Measurements from ENCODE around the gene SMAD2. TPM values are rescaled to one million over a fixed set of nuclear protein-coding genes. Genes with fewer than 3 reads are reported as not detected.
"Not testable (repeated sequence)": the region's sequence is repeated elsewhere in the genome, so short reads cannot be mapped to it uniquely, and the experiment has no call there.

The SMAD2 gene
- total and polyA plus RNA-seq, 7 donors = 34.1 to 101 (median 56.1) TPM

DNA sequence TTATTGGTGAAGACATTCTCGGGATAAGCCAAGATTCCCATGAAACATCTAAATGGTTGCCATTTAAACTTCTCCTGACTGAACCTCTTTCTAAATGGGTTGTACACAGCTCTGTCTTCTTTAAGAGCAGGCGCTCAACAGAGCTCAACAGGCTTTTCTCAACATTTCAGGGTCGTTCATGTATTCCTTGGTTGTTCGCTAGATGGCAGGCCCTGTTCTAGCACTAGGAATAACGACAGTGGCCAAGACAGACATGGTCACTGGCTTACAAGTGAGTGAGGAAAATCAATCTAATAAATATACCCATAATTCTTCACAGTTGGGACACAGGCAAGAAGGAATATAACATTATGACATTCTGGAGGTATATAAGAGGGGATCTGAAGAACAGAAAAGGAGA is 154.5 kb downstream of the SMAD2 start:
- intact Hi-C loops (cut with DNase I) = no loop called here
- no peaks in the 10 kb centered on the region for H3K4me1 ChIP-seq

DNA sequence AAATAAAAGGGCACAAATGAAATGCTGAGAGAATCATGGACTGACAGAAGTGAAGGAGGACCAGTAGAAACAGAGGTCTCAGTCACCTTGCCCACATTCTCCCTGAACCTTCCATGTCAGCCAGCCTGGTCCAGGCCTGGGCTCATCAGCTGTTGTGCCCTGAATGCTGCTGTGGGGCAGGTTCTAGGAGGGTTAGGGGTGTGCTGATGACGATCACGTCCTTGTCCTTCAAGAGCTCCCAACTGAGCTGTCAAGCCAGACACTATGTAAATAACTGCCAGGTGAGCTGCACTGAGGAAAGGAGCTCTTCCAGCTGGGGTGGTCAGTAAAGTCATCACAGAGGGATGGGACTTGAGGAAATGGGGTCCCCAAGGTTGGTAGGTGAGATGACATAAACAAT is 156.5 kb downstream of the SMAD2 start:
- Histone ChIP-seq H3K4me1 (no peaks in the 10 kb centered on the region), H3K27me3 (no peaks in the 10 kb centered on the region), H3K4me3 (no peak overlapping the region), H3K27ac (no peak overlapping the region), H3K9me3 (no peaks in the 10 kb centered on the region), H3K36me3 (no peaks in the 10 kb centered on the region)
- DNase-seq = no peak
- TF ChIP-seq EP300 (IDR thresholded peaks at IDR 0.05) = no peak
- TF ChIP-seq POLR2A (IDR thresholded peaks at IDR 0.05) = no peak
- TF ChIP-seq POLR2AphosphoS5 (IDR thresholded peaks at IDR 0.05) = no peak
- WGBS, 2 donors = 75 to 87% methylated on average over 2 of the region's 2 CpGs
- intact Hi-C loops (cut with DNase I) = loop anchor here (1.0 kb wide), 1 partner anchor 248 kb away; no protein-coding TSS in a partner anchor

More for the DNA sequence above, 154.5 kb downstream of the SMAD2 start:
- no peak overlapping the region for H3K4me3 ChIP-seq
- H3K36me3 ChIP-seq = no peaks in the 10 kb centered on the region
- no peak overlapping the region for H3K27ac ChIP-seq
- H3K9me3 ChIP-seq = no peaks in the 10 kb centered on the region
- TF ChIP-seq POLR2A (IDR thresholded peaks at IDR 0.05) (no peak), EP300 (IDR thresholded peaks at IDR 0.05) (no peak), POLR2AphosphoS5 (IDR thresholded peaks at IDR 0.05) (no peak)
- DNase-seq = no peak
- H3K27me3 ChIP-seq = no peaks in the 10 kb centered on the region
- 74 to 83% methylated on average over 5 of the region's 5 CpGs for WGBS, 2 donors

DNA sequence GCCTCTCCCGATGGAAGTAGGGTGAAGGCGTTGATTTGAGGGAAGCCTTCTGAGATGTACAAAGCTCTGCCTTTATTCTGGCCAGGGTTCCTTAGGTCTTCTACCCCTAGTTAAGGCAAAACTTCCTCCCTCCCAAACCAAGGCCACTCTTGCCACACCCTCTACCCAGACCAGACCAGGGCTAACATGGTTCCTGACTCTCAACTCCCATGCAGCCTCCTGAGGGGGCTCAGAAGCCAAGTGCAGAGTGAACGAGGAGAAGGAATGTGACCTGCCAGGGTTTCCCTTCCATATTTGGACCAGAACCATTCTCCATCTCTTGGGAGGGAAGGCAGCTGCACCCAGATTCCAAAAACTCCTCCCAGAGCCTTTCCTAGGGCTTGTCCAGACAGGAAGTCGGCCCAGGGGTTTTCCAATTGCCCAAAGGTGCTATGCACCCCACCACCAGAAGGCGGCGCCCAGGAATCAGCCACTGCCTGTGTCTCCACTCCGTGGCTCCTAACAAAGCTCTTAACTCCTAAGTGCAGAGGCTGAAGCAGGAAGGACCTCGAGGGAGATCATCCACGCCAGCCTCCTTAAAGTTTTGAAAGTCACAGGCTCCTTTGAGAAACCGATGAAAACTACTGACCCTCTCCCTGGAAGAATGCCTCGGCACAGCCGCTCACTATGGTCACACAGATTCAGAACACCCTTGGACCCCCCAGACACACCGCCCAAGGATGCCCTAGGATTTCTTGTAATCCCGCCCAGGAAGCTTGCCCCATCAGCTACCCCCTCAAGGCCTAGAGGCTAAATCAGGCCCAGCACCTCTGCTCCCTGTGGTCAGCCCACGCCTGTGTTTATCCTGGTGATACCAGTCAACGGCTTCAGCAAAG is 157.8 kb downstream of the SMAD2 start:
- H3K27ac ChIP-seq = no peak overlapping the region
- intact Hi-C loops (cut with DNase I) = loop anchor here (1.0 kb wide), 1 partner anchor 250 kb away; no protein-coding TSS in a partner anchor
- H3K36me3 ChIP-seq = no peaks in the 10 kb centered on the region

DNA sequence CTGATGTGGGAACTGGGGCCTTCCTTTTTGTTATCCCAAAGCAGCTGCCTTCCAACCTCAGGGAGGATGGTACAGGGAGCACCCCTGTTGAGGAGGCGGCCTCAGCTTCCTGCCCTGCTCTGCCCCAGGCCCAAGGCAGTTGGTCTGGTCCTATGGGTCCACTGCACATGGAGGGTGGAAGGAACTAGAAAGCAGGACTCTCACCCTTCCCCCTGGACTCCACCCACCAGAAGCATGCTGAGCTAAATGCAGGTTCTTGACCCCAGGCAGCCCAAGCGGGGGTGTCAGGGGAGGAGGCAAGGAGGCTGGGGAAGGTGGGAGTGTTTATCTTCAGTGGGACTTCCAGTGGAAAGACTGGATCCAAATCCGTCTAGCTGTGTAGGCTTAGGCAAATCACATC is 158.5 kb downstream of the SMAD2 start:
- no peaks in the 10 kb centered on the region for H3K27me3 ChIP-seq

More for the DNA sequence above, 157.8 kb downstream of the SMAD2 start:
- H3K4me3 ChIP-seq = no peak overlapping the region
- no peak for DNase-seq
- no peaks in the 10 kb centered on the region for H3K4me1 ChIP-seq
- H3K27me3 ChIP-seq = no peaks in the 10 kb centered on the region
- no peaks in the 10 kb centered on the region for H3K9me3 ChIP-seq
- WGBS, 2 donors = 49 to 59% methylated on average over 16 of the region's 16 CpGs
- TF ChIP-seq POLR2A (IDR thresholded peaks at IDR 0.05) (no peak), POLR2AphosphoS5 (IDR thresholded peaks at IDR 0.05) (no peak), EP300 (IDR thresholded peaks at IDR 0.05) (no peak)
- TF ChIP-seq, protein P1, sequence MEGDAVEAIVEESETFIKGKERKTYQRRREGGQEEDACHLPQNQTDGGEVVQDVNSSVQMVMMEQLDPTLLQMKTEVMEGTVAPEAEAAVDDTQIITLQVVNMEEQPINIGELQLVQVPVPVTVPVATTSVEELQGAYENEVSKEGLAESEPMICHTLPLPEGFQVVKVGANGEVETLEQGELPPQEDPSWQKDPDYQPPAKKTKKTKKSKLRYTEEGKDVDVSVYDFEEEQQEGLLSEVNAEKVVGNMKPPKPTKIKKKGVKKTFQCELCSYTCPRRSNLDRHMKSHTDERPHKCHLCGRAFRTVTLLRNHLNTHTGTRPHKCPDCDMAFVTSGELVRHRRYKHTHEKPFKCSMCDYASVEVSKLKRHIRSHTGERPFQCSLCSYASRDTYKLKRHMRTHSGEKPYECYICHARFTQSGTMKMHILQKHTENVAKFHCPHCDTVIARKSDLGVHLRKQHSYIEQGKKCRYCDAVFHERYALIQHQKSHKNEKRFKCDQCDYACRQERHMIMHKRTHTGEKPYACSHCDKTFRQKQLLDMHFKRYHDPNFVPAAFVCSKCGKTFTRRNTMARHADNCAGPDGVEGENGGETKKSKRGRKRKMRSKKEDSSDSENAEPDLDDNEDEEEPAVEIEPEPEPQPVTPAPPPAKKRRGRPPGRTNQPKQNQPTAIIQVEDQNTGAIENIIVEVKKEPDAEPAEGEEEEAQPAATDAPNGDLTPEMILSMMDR (IDR thresholded peaks at IDR 0.05) = peak; percentile 15 to 56 (median 39)

DNA sequence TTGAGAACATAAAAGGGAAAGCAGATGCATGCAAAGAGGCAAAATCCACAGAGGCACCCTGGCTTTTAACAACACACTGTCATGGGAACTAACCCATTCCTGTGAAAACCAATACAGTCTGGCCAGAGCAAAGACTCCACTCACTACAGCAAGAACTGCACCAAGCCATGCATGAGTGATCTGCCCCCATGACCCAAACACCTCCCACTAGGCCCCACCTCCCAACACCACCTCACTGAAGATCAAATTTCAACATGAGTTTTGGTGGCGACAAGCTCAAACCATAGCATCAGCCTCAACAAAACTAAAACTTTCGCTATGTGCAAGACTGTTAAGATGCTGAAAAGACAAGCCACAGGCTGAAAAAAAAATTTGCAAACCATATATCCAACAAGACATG is 162.8 kb downstream of the SMAD2 start:
- Histone ChIP-seq H3K27ac (no peak overlapping the region), H3K27me3 (no peaks in the 10 kb centered on the region), H3K36me3 (no peaks in the 10 kb centered on the region), H3K4me1 (no peaks in the 10 kb centered on the region), H3K9me3 (no peaks in the 10 kb centered on the region), H3K4me3 (no peak overlapping the region)
- intact Hi-C loops (cut with DNase I) = no loop called here
- DNase-seq = no peak
- 86 to 88% methylated on average over 2 of the region's 2 CpGs for WGBS, 2 donors
- TF ChIP-seq, protein P1 (IDR thresholded peaks at IDR 0.05) = no peak
- TF ChIP-seq EP300 (IDR thresholded peaks at IDR 0.05) (no peak), POLR2A (IDR thresholded peaks at IDR 0.05) (no peak), POLR2AphosphoS5 (IDR thresholded peaks at IDR 0.05) (no peak)

More for the DNA sequence above, 158.5 kb downstream of the SMAD2 start:
- H3K4me1 ChIP-seq = no peaks in the 10 kb centered on the region
- WGBS, 2 donors = 58 to 61% methylated on average over 3 of the region's 3 CpGs
- H3K27ac ChIP-seq = no peak overlapping the region
- TF ChIP-seq POLR2AphosphoS5 (IDR thresholded peaks at IDR 0.05) (no peak), EP300 (IDR thresholded peaks at IDR 0.05) (no peak), POLR2A (IDR thresholded peaks at IDR 0.05) (no peak)
- TF ChIP-seq, protein P1 (IDR thresholded peaks at IDR 0.05) = no peak
- DNase-seq = no peak
- H3K4me3 ChIP-seq = no peak overlapping the region
- no peaks in the 10 kb centered on the region for H3K36me3 ChIP-seq
- intact Hi-C loops (cut with DNase I) = no loop called here
- no peaks in the 10 kb centered on the region for H3K9me3 ChIP-seq

DNA sequence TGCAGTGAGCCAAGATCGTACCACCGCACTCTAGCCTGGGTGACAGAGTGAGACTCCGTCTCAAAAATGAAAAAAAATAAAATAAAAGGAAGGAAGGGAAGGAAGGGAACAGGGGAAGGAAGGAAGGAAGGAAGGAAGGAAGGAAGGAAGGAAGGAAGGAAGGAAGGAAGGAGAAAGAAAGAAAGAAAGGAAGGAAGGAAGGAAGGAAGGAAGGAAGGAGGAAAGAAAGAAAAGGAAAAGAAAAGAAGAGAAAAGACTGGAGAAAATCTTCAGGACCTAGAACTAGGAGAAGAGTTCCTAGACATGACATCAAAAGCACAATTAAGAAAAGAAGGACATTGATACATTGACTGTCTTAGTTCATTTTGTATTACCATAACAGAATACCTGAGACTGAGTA is 163.3 kb downstream of the SMAD2 start:
- H3K4me1 ChIP-seq; H3K27me3 ChIP-seq; intact Hi-C loops (cut with DNase I); DNase-seq; H3K27ac ChIP-seq; H3K36me3 ChIP-seq; H3K4me3 ChIP-seq; H3K9me3 ChIP-seq: not testable (repeated sequence)
- WGBS, 2 donors = 94 to 98% methylated on average over 3 of the region's 3 CpGs

Measured in sigmoid colon (tissue), 7 donors.